Urinary bladder (tissue), 4 donors: Measurements from ENCODE around the gene MKNK1. TPM values are rescaled to one million over a fixed set of nuclear protein-coding genes. Genes with fewer than 3 reads are reported as not detected.

ENCODE experiments used
- DNase-seq: peaks from one replicate; pipeline ENCODE4 v3.0.0-alpha.2; 2015; ENCODE audit errors: extremely low spot score
- H3K27ac ChIP-seq: one replicate; pipeline ENCODE4 v1.5.1; 2013; ENCODE audit warnings: low read depth, mild to moderate bottlenecking, moderate library complexity
- H3K36me3 ChIP-seq: one replicate; pipeline ENCODE4 v1.6.1; 2013; ENCODE audit warnings: mild to moderate bottlenecking, moderate library complexity; ENCODE audit not compliant: insufficient read depth
- H3K4me1 ChIP-seq: one replicate; pipeline ENCODE4 v1.6.1; 2013; ENCODE audit warnings: mild to moderate bottlenecking, moderate library complexity; ENCODE audit not compliant: insufficient read depth
- H3K4me3 ChIP-seq: one replicate; pipeline ENCODE4 v1.5.1; 2013; ENCODE audit warnings: low read depth, low read length
- WGBS: extraction: QIAGEN DNeasy Blood & Tissue Kit; methylation state at CpG from one replicate; pipeline ENCODE4 v1.1.7; 2013; 5-methylcytosine and 5-hydroxymethylcytosine counted together
- polyA plus RNA-seq: library from polyadenylated mRNA; stranded (reverse); fragments of 200-250 nt; gene quantifications from one replicate; pipeline ENCODE4 v1.2.3, GENCODE V29; 2013
- total RNA-seq: library from RNA; depleted of rRNA; stranded (reverse); fragments of >200 nt; gene quantifications from one replicate; pipeline ENCODE4 v1.2.3, GENCODE V29; 2014
- donor health status: healthy with polysubstance abuse.
- donor health status: healthy.

The MKNK1 gene
- total and polyA plus RNA-seq, 2 donors = 25.7 to 37.3 TPM

GRCh38 chr1:46575300-46575699 lies 28.8 kb downstream of the MKNK1 start:
- Histone ChIP-seq H3K27ac (no peak overlapping the region), H3K4me1 (no peaks in the 10 kb centered on the region), H3K4me3 (no peak overlapping the region), H3K36me3 (peaks cover 3% of the 10 kb centered on the region)
- 73% methylated on average over 12 of the region's 12 CpGs for WGBS
- no peak for DNase-seq

GRCh38 chr1:46571691-46572225 lies 32.3 kb downstream of the MKNK1 start:
- H3K4me1 ChIP-seq = no peaks in the 10 kb centered on the region
- H3K4me3 ChIP-seq = no peak overlapping the region
- WGBS = 95% methylated on average over 6 of the region's 6 CpGs
- DNase-seq = no peak
- H3K36me3 ChIP-seq = no peaks in the 10 kb centered on the region
- no peak overlapping the region for H3K27ac ChIP-seq

DNA sequence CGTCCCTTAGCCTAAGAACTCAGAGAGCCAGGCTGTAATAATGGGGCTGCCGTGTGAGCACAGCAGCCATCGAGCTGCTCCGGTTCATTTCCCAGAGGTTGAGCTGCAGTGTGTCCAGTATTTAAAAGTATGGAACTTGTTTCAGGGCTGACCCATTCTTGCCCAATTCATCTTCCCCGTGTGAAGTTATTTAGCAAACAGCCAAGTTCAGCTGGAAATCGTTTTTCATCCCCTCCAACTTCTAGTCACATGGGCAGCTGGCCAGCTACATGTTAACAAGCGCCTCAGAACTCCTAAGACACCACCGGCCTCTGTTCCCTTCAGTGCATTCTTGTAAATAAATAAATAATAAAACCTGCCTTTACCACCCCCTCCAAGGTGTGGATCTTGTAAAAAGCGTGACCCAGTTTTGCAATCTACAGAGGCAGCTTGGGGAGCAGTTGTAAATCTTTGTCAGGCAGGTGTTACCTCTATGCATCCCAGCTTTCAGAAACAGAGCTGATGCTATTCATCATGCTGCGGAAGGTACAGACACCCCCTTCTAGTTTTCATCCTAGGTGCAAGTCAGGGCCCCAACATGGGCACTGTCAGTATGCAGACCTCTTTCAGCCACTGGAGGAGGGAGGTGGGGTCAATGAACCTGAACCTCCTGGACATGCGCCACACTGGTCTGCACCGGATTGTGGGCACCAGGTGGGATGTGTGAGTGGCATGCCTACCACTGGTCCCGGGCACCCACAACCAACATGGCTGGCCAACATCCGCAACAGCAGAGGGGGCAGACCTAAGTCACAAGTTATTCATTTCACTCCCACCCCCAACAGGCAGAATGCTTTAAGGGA lies 34.0 kb downstream of the MKNK1 start:
- Histone ChIP-seq H3K4me3 (no peak overlapping the region), H3K36me3 (no peaks in the 10 kb centered on the region), H3K27ac (no peak overlapping the region), H3K4me1 (no peaks in the 10 kb centered on the region)
- WGBS = 66% methylated on average over 14 of the region's 14 CpGs
- no peak for DNase-seq

DNA sequence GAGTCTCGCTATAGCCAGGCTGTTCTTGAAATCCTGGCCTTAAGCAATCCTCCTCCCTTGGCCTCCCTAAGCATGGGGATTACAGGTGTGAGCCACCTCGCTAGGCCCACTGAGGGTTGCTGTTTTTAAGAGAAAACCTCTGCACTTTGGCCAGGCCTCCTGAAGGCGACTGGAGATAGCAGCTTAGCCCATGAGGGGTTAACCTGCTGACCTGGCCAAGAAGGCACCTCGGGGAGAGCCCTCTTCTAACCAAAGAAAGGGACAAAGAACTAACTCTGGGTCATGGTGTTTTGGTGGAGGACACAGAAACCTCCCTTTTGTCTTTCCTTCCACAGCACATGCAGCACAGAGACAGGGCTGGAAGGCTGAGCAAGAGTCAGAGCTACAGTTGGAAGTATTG lies 35.0 kb downstream of the MKNK1 start:
- Histone ChIP-seq H3K36me3 (no peaks in the 10 kb centered on the region), H3K4me1 (no peaks in the 10 kb centered on the region), H3K4me3 (no peak overlapping the region), H3K27ac (no peak overlapping the region)
- WGBS = 86% methylated on average over 4 of the region's 4 CpGs
- DNase-seq = no peak

- no peak overlapping the region for H3K4me3 ChIP-seq
- no peaks in the 10 kb centered on the region for H3K36me3 ChIP-seq
- no peak for DNase-seq
- H3K4me1 ChIP-seq = no peaks in the 10 kb centered on the region
- no peak overlapping the region for H3K27ac ChIP-seq
- WGBS = 89% methylated on average over 6 of the region's 6 CpGs
These were observed 35.6 kb downstream of the MKNK1 start for GRCh38 chr1:46568461-46568891.

GRCh38 chr1:46563341-46563740 lies 40.7 kb downstream of the MKNK1 start:
- Histone ChIP-seq H3K27ac (no peak overlapping the region), H3K4me1 (no peaks in the 10 kb centered on the region), H3K4me3 (no peak overlapping the region), H3K36me3 (peaks cover 3% of the 10 kb centered on the region)
- DNase-seq = no peak
- WGBS = 87% methylated on average over 4 of the region's 4 CpGs

DNA sequence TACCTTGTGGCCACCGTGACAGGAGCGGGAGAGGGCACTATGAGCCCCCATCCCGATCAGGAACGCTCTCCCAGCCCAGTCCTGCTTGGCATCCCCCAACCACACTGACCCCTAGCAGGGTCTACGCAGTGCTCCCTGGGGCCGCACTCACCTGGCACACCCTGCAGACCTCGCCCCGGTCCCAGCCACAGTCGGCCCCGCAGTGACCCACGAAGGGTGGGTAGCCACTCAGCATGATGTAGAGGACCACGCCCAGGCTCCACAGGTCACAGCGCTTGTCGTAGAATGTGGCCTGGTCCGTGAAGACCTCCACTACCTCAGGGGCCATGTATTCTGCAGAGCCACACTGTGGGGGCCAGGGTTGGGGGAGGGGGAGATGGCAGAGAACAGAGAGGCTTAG lies 41.6 kb downstream of the MKNK1 start:
- H3K36me3 ChIP-seq = peaks cover 3% of the 10 kb centered on the region
- WGBS = 95% methylated on average over 15 of the region's 15 CpGs
- no peak overlapping the region for H3K27ac ChIP-seq
- no peak for DNase-seq
- H3K4me1 ChIP-seq = no peaks in the 10 kb centered on the region
- H3K4me3 ChIP-seq = no peak overlapping the region

- no peaks in the 10 kb centered on the region for H3K4me1 ChIP-seq
- H3K27ac ChIP-seq = no peak overlapping the region
- H3K36me3 ChIP-seq = peaks cover 3% of the 10 kb centered on the region
- DNase-seq = no peak
- H3K4me3 ChIP-seq = no peak overlapping the region
- 95% methylated on average over 8 of the region's 8 CpGs for WGBS
These were observed 45.1 kb downstream of the MKNK1 start for GRCh38 chr1:46558966-46559365.

DNA sequence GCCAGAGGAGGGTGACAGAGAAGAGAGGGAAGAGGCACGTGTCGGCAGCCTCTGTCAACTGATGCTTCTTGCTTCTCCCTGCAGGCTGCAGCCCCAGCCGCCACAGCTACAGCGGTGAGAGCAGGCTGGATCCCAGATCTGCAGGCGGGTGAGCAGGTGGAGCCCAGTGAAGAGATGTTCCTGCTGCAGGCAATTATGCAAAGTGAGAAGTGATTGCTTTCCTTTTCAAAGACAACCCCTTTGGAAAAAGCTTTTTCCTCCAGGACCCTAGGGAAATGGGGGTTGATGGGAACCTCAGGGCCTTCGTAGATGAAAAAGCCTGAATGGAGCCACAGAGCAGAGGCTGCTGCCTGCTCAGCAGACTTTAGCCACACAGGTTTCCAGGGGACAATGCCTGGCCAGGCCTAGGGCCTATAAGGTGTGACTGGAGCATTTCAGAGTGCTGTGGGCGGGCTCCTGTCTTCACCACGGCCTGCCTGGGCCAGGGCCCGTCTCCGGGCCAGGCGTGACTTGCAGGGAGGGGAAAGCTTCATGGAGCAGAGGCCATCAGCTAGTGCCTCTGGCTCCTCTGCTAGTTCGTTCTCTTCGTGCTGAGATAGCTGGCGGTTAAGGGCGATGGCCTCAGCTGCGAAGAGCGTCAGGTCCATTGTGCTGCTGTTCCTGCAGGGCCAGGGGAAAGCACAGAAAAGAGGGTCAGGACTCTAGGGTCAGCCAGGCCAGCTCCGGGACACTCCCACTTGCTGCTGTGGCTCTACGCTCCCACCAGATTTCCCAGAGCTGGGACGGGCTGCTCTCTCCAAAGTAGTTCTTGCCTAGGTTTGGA lies 45.7 kb downstream of the MKNK1 start:
- Histone ChIP-seq H3K4me1 (no peaks in the 10 kb centered on the region), H3K27ac (no peak overlapping the region), H3K36me3 (peaks cover 3% of the 10 kb centered on the region), H3K4me3 (no peak overlapping the region)
- WGBS = 76% methylated on average over 20 of the region's 20 CpGs
- no peak for DNase-seq

DNA sequence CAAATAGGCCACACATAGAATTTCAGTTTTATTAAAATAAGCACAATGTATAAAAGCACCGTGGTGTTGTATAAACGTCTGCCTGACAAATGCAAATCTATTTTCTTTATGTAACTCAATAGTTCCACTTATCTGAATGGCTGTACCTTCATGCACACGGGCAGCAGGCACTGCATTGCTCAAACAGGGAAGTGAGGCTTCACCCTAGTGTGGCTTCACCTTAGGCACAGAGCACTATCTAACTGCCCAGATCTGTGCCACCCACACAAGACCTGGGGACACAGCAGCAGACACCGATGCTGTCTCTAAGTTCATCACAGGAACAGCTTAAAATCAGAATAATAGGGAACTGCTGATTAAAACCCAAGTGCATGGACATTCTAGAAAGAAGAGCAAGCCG lies 46.7 kb downstream of the MKNK1 start:
- Histone ChIP-seq H3K27ac (no peak overlapping the region), H3K4me1 (no peaks in the 10 kb centered on the region), H3K4me3 (no peak overlapping the region), H3K36me3 (no peaks in the 10 kb centered on the region)
- WGBS = 66% methylated on average over 5 of the region's 5 CpGs
- DNase-seq = no peak

GRCh38 chr1:46556822-46557221 lies 47.2 kb downstream of the MKNK1 start:
- no peak for DNase-seq
- Histone ChIP-seq H3K4me1 (no peaks in the 10 kb centered on the region), H3K36me3 (no peaks in the 10 kb centered on the region), H3K27ac (no peak overlapping the region), H3K4me3 (no peak overlapping the region)
- WGBS = 67% methylated on average over 3 of the region's 3 CpGs

- Histone ChIP-seq H3K4me3 (no peak overlapping the region), H3K27ac (no peak overlapping the region), H3K36me3 (no peaks in the 10 kb centered on the region), H3K4me1 (no peaks in the 10 kb centered on the region)
- DNase-seq = no peak
- 82% methylated on average over 7 of the region's 7 CpGs for WGBS
These were observed 48.0 kb downstream of the MKNK1 start for GRCh38 chr1:46555826-46556619.

DNA sequence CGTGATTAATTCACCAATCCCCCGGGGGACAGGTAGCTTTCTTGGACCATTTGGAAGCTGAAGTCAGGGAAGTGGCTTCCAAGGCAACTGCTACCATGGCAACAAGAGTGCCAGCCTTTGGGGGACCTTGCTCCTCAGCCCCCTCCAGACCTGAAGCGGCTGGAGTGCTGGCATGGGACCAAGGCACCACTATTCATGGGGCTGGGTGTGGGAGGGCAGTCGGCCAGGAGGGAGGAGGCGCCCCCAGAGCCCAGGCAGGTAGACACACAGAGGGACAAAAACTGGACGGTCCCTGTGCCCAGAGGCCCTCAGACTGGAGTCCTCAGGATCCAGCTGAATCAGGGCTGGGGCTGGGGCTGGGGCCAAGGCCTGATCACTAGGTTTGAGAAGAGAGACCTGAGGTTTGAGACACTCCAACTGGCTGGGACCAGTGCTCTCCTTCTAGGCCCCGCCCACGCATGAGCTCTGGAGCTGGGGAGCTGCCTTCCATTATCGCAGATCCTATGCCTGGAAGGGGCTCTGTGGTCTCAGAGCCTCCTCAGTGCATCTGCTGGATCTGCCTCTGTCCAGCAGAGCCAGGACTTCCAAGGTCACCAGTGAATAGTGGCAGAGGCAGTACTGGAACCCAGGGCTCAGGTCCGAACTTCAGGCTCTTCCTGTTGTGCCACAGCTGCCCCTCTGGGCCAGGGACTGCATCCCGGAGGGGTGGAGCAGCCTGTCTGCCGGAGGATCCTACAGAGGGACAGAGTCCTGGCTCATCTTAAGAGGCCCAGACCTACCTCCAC lies 49.3 kb downstream of the MKNK1 start:
- WGBS = 83% methylated on average over 12 of the region's 12 CpGs
- no peak overlapping the region for H3K4me3 ChIP-seq
- DNase-seq = no peak
- no peak overlapping the region for H3K27ac ChIP-seq
- H3K36me3 ChIP-seq = no peaks in the 10 kb centered on the region
- no peaks in the 10 kb centered on the region for H3K4me1 ChIP-seq
